Activated CD8-positive, alpha-beta memory T cell treated with anti-CD3 and anti-CD28 coated beads, Interleukin-2, amount 50 U/mL, for 1 hour (primary cell): ENCODE measurements around the gene A2M.

Source experiments
- DNase-seq: peaks from one replicate; pipeline ENCODE4 v3.0.0-alpha.2; 2020; ENCODE audit errors: extremely low read depth

Gene A2M

DNA sequence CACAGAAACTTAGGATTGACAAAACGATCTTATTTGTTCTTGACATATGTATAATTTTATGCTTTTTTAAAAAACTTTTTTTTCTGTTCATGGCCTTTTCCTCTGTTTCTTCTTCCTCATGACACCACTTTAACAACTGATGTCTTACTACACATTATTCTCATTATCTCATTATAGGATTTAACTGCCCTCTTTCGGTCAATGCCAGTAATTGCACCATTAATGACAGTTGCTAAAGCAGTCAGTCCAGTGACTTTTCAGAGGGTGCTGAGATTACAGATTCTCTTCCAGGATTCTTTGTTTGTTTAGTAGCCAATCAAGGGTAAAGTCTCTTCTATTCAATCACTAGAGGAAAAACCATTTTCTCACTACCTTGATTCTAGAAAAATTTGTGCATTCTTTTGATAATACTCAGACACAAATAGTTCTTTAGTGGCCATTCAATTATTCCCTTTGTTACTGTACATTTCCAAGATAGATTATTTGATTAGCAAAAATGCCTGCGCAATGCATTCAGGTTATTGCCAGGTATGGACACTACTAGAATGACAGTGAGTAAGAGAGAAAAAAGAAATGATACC lies 76.2 kb downstream of the A2M start:
- DNase-seq, result no peak

- DNase-seq, result no peak
Observed at GRCh38 chr12:9037431-9037830, 78.3 kb downstream of the A2M start.

GRCh38 chr12:9036227-9036626 lies 79.5 kb downstream of the A2M start:
- no peak for DNase-seq

- DNase-seq, result no peak
Observed at GRCh38 chr12:9034095-9034494, 81.6 kb downstream of the A2M start.

GRCh38 chr12:9033265-9033887 lies 82.3 kb downstream of the A2M start:
- no peak for DNase-seq

DNA sequence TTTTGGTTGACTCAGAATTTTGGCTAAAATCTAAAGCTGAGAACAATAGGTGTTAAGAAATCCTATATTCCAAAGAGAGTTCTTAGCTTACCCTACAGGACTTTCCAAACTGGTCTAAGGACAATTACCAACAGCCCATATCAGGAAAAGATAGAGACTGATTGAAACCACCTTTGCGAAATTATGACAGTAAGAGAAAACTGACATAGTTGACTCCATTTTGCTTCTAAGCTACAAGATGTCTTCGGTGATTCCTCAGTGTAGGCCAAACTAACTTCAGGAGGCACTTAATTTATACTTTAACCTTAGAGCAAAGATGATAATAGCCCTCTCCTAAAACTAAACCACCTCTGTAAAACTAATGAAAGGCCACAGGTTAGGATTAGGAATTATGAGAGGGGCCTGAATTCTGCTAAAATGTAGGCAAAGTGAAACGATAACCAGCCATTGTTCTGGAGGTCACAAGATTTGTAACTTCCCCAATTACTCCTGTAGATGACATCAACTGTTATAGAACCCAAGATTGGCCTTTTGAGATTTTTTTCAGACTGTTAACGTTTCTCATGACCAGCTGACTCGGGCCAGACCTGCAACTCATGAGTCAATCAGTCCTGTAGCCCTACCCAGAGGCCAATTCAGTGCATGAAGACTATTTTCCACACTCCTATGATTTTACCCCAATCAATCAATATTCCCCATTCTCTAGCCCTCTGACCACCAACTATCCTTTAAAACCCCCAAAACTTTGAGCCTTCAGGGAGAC lies 83.3 kb downstream of the A2M start:
- DNase-seq, result no peak

- DNase-seq, result no peak
Observed at GRCh38 chr12:9030776-9031175, 84.9 kb downstream of the A2M start.

DNA sequence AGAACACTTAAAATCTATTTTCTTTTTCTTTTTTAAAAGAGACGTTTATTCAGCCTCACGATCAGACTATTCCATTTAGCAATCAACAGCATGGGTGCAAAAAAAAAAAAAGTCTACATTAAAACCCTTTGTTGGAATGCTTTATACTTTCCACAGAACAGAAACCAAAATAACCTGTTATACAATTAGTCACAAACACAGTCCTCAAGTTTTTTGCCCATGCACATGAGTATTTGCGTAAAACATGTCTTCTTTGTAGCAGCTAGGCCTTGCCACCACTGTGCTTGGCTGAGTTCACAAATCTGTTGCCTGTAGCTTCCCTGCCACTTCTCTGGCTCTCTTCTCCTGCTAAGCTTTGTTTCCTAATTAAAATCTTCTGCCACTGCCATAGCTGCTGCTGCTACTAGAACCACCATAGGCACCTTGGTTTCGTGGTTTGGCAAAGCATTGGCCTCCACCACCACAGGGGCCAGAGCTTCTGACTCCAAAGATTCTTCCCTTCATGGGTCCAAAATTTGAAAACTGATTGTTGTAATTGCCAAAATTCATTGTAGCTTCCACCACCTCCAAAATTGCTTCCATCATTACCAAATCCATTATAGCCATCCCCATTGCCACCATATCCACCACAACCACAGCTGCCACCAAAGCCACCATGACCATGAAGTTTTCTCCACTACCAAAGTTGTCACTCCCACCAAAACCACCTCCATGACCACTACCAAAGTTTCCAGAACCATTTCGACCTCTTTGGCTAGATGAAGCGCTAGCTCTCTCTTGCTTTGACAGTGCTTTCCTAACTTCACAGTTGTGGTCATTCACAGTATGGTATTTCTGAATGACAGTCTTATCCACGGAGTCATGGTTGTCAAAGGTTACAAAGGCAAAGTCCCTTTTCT lies 88.3 kb downstream of the A2M start:
- no peak for DNase-seq

DNA sequence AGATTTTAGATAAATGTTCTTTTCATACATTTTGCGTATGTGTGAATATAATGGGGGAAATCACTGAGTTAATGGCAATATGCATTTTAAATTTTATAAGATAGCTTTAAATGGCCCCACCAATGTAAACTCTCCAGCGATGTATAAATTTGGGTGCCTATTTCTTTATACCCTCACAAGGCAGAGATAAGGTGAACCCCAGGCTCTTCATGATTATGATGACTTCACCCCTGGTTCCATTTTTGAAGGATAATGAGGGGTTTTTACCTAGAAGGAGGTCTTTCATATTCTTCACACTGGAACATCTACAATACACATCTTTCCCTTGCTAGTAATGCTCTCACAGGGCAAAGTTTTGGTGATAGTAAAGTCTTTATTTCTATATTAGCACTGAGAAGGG lies 91.2 kb downstream of the A2M start:
- no peak for DNase-seq

DNA sequence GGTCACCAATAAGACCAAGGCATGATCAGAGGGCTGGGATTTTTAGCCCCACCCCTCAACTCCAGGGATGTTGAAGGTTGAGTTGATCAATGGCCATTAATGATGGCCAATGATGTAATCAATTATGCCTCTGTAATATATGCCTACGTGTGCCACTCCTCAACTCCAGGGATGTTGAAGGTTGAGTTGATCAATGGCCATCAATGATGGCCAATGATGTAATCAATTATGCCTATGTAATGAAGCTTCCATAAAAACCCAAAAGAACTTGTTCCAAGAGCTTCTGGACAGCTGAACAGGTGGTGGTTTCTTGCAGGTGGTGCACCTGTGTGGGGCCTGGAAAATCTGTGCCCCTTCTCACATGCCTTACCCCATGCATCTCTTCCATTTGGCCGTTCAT lies 93.1 kb downstream of the A2M start:
- DNase-seq, result no peak
